Fibroblast of lung (primary cell): ENCODE data around the gene ADAMTS17. TPM values are rescaled to one million over a fixed set of nuclear protein-coding genes. Genes with fewer than 3 reads are reported as not detected.

ENCODE experiments used
- DNase-seq, 2 donors: peaks; one replicate each; pipeline versions ENCODE4 v3.0.0 to v3.0.0-alpha.2; 2010; ENCODE audit warnings: low read depth in 2 of 2
- H2AFZ ChIP-seq: 2 replicates; pipeline ENCODE4 v1.5.1; 2012; ENCODE audit warnings: low read length, control low read depth, inconsistent platforms
- H3K27ac ChIP-seq: 2 replicates; pipeline ENCODE4 v1.5.1; 2011; ENCODE audit warnings: low read length, control low read depth; ENCODE audit not compliant: insufficient read depth
- H3K27me3 ChIP-seq: 2 replicates; pipeline ENCODE4 v1.5.1; 2011; ENCODE audit warnings: mild to moderate bottlenecking, low read length; ENCODE audit not compliant: control insufficient read depth, insufficient read depth
- H3K36me3 ChIP-seq: 2 replicates; pipeline ENCODE4 v1.5.1; 2011; ENCODE audit warnings: low read length; ENCODE audit not compliant: control insufficient read depth, insufficient read depth
- H3K4me1 ChIP-seq: 2 replicates; pipeline ENCODE4 v1.5.1; 2011; ENCODE audit warnings: low read length; ENCODE audit not compliant: control insufficient read depth, insufficient read depth; ENCODE audit errors: extremely low read depth
- H3K4me2 ChIP-seq: 2 replicates; pipeline ENCODE4 v1.5.1; 2011; ENCODE audit warnings: low read length, control low read depth; ENCODE audit not compliant: insufficient read depth; ENCODE audit errors: extremely low read depth
- H3K4me3 ChIP-seq, 4 experiments: fragments of 200-600 bp in 1 of 4; sonication (generic) in 1 of 4; replicated peaks in 1 of 4; 2 replicates each; pipeline ENCODE4 v1.5.1; 2011 to 2016; ENCODE audit warnings: low read length in 4 of 4, low read depth in 3 of 4, mild to moderate bottlenecking in 3 of 4, control low read depth in 2 of 4, inconsistent platforms in 1 of 4, mixed read lengths in 1 of 4; ENCODE audit not compliant: insufficient read depth in 1 of 4; ENCODE audit errors: control extremely low read depth in 1 of 4
- H3K79me2 ChIP-seq: 2 replicates; pipeline ENCODE4 v1.5.1; 2012; ENCODE audit warnings: mild to moderate bottlenecking, low read length, inconsistent platforms; ENCODE audit not compliant: control insufficient read depth, insufficient read depth
- H3K9ac ChIP-seq: 2 replicates; pipeline ENCODE4 v1.5.1; 2011; ENCODE audit warnings: mild to moderate bottlenecking, low read length, control low read depth; ENCODE audit not compliant: insufficient read depth
- H3K9me3 ChIP-seq: 2 replicates; pipeline ENCODE4 v1.5.1; 2012; ENCODE audit warnings: low read depth, low read length; ENCODE audit not compliant: control insufficient read depth, insufficient read depth
- H4K20me1 ChIP-seq: 2 replicates; pipeline ENCODE4 v1.5.1; 2011; ENCODE audit warnings: low read length; ENCODE audit not compliant: control insufficient read depth, insufficient read depth; ENCODE audit errors: extremely low read depth
- EZH2 ChIP-seq: IDR thresholded peaks from 2 replicates; pipeline ENCODE4 v1.5.1; 2012; ENCODE audit warnings: low read length, control low read depth, mild to moderate bottlenecking; ENCODE audit errors: missing control alignments
- polyA plus RNA-seq, 2 donors: library from polyadenylated mRNA; depleted of rRNA in 1 of 2; stranded (reverse) in 1 of 2; unstranded in 1 of 2; fragments of >200 nt; gene quantifications; 2 replicates each; pipeline ENCODE4 v1.2.1, GENCODE V29; 2011 to 2012; ENCODE audit warnings: missing spikeins in 1 of 2
- total RNA-seq: library from RNA; depleted of rRNA; stranded (reverse); fragments of >200 nt; gene quantifications from 2 replicates; pipeline ENCODE4 v1.2.1, GENCODE V29; 2014
- TF ChIP-seq, protein P1 (sequence below), 2 donors: IDR thresholded peaks in 1 of 2; conservative IDR thresholded peaks in 1 of 2; 1 replicate in 1 of 2; 2 replicates in 1 of 2; pipeline ENCODE4 v1.5.1; 2011 to 2012; ENCODE audit warnings: low read length in 2 of 2, control low read depth in 1 of 2, inconsistent platforms in 1 of 2, low read depth in 1 of 2, mild to moderate bottlenecking in 1 of 2

ADAMTS17 gene
- total and polyA plus RNA-seq, 2 donors (not counting 1 experiment from before 2014, with no cell fraction given) = 0.09 to 0.17 TPM

DNA sequence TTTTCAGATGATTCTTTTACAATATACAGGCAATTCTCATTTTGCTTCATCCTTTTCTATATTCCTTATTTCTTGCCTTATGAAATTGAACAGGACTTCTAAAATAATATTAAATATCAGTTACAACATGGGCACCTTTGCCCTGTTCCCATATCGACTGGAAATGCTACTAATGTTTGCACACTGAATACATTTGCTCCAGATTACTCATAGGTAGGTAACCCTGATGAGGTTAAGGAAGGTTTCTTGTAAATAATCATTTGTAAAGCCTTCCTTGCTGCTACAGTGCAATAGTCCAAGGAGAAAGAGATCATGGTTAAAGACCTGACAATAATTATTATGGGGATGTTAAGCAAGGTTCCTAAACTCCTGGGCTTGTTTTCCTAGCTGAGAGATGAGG lies 175.5 kb downstream of the ADAMTS17 start:
- H3K27me3 ChIP-seq = no peaks in the 10 kb centered on the region
- no peaks in the 10 kb centered on the region for H3K9me3 ChIP-seq
- TF ChIP-seq EZH2 = no peak
- TF ChIP-seq, protein P1, sequence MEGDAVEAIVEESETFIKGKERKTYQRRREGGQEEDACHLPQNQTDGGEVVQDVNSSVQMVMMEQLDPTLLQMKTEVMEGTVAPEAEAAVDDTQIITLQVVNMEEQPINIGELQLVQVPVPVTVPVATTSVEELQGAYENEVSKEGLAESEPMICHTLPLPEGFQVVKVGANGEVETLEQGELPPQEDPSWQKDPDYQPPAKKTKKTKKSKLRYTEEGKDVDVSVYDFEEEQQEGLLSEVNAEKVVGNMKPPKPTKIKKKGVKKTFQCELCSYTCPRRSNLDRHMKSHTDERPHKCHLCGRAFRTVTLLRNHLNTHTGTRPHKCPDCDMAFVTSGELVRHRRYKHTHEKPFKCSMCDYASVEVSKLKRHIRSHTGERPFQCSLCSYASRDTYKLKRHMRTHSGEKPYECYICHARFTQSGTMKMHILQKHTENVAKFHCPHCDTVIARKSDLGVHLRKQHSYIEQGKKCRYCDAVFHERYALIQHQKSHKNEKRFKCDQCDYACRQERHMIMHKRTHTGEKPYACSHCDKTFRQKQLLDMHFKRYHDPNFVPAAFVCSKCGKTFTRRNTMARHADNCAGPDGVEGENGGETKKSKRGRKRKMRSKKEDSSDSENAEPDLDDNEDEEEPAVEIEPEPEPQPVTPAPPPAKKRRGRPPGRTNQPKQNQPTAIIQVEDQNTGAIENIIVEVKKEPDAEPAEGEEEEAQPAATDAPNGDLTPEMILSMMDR (conservative IDR thresholded peaks at IDR 0.05 in 1 of 2, IDR thresholded peaks at IDR 0.05 in 1 of 2; ENCODE audit: low read depth in 1 of 2, low read length in 2 of 2) = no peak
- H3K4me3 ChIP-seq = no peak overlapping the region
- no peak overlapping the region for H3K27ac ChIP-seq
- H3K79me2 ChIP-seq = no peaks in the 10 kb centered on the region
- H4K20me1 ChIP-seq = no peaks in the 10 kb centered on the region
- no peak for DNase-seq
- H2AFZ ChIP-seq = no peak overlapping the region
- H3K4me1 ChIP-seq = no peaks in the 10 kb centered on the region
- H3K36me3 ChIP-seq = no peaks in the 10 kb centered on the region
- no peak overlapping the region for H3K4me2 ChIP-seq
- H3K9ac ChIP-seq = no peak overlapping the region

DNA sequence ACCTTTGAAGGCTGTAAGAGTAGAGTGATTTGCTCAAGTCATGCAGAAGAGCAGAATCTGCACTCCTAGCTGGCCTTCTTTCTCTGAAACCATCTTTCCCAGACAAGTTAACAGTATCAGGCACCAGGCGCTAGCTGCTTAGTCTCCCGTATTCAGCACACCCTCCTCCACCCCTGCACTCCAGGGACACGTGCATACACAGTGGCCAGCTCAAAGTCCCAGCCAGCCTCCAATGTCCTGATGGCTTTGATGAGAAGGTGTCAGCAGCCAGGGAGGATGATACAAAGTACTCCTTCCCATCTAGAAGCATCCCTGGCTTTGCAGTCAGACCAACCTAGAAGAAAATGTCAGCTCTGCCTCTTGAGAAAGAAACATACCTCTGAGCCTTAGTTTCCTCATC lies 177.8 kb downstream of the ADAMTS17 start:
- H4K20me1 ChIP-seq = no peaks in the 10 kb centered on the region
- no peaks in the 10 kb centered on the region for H3K27me3 ChIP-seq
- no peak overlapping the region for H3K4me2 ChIP-seq
- H3K36me3 ChIP-seq = no peaks in the 10 kb centered on the region
- H3K9ac ChIP-seq = no peak overlapping the region
- H3K4me1 ChIP-seq = no peaks in the 10 kb centered on the region
- no peaks in the 10 kb centered on the region for H3K9me3 ChIP-seq
- H2AFZ ChIP-seq = no peak overlapping the region
- TF ChIP-seq EZH2 = no peak
- TF ChIP-seq, protein P1 (conservative IDR thresholded peaks at IDR 0.05 in 1 of 2, IDR thresholded peaks at IDR 0.05 in 1 of 2; ENCODE audit: low read depth in 1 of 2, low read length in 2 of 2) = no peak
- no peaks in the 10 kb centered on the region for H3K79me2 ChIP-seq
- no peak overlapping the region for H3K4me3 ChIP-seq
- DNase-seq = no peak
- H3K27ac ChIP-seq = no peak overlapping the region

DNA sequence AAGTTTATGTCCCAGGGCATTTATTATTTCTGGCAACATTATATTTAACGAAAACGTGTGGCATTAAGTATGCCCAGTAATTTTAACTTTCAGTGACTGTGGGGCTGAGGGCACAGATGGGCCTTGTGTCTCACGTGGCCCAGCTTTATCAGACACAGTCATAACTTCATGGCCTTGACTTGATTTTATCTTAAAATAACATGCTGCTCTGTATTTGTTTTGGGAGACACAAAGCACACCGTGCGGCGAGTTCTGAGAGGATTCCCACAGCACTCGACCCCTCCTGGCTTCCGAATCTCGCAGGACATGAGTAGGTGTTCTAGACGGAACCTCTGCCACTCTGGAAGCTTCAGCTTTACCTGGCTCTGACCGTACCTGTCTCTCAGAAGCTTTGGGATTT lies 180.8 kb downstream of the ADAMTS17 start:
- Histone ChIP-seq H4K20me1 (no peaks in the 10 kb centered on the region), H3K27me3 (no peaks in the 10 kb centered on the region), H3K9ac (no peak overlapping the region), H3K9me3 (no peaks in the 10 kb centered on the region), H3K4me2 (no peak overlapping the region), H3K79me2 (no peaks in the 10 kb centered on the region), H2AFZ (no peak overlapping the region), H3K27ac (no peak overlapping the region), H3K4me3 (no peak overlapping the region), H3K36me3 (no peaks in the 10 kb centered on the region), H3K4me1 (no peaks in the 10 kb centered on the region)
- DNase-seq = no peak
- TF ChIP-seq, protein P1 (conservative IDR thresholded peaks at IDR 0.05 in 1 of 2, IDR thresholded peaks at IDR 0.05 in 1 of 2; ENCODE audit: low read depth in 1 of 2, low read length in 2 of 2) = no peak
- TF ChIP-seq EZH2 = no peak
